HL-60 (cell line): ENCODE measurements around the gene LAMC1.

Experiments
- CTCF ChIP-seq: IDR thresholded peaks from one replicate; pipeline ENCODE4 v1.5.1; 2011; ENCODE audit warnings: low read length, control low read depth, inconsistent platforms; ENCODE audit not compliant: insufficient read depth
- GABPA ChIP-seq: IDR thresholded peaks from 2 replicates; pipeline ENCODE4 v1.6.1; 2012; ENCODE audit warnings: low read depth
- POLR2AphosphoS5 ChIP-seq: IDR thresholded peaks from 2 replicates; pipeline ENCODE4 v1.6.1; 2012; ENCODE audit warnings: low read depth
- REST ChIP-seq: IDR thresholded peaks from 2 replicates; pipeline ENCODE4 v1.6.1; 2012; ENCODE audit warnings: low read depth; ENCODE audit not compliant: insufficient replicate concordance
- SPI1 ChIP-seq: IDR thresholded peaks from 2 replicates; pipeline ENCODE4 v1.6.1; 2012; ENCODE audit warnings: low read depth, mild to moderate bottlenecking, borderline replicate concordance

GRCh38 chr1:183110326-183110880 lies 87.2 kb downstream of the LAMC1 start:
- TF ChIP-seq CTCF = no peak
- TF ChIP-seq POLR2AphosphoS5 = no peak
- TF ChIP-seq SPI1 = no peak
- TF ChIP-seq GABPA = no peak
- TF ChIP-seq REST = no peak
